GM12878 (cell line): ENCODE measurements around the gene RIF1.
A peak's percentile ranks its signal among the peaks of the same experiment; 100 is the strongest.

Experiments
- BCL11A ChIP-seq: IDR thresholded peaks from 2 replicates; pipeline ENCODE4 v1.6.1; 2011; ENCODE audit warnings: low read depth, low read length
- CTCF ChIP-seq, 3 experiments: IDR thresholded peaks in 2 of 3; conservative IDR thresholded peaks in 1 of 3; 2 replicates each; pipeline ENCODE4 v1.5.1; 2011; ENCODE audit warnings: low read depth in 3 of 3, low read length in 3 of 3, mild to moderate bottlenecking in 3 of 3, control low read depth in 2 of 3, moderate library complexity in 2 of 3, inconsistent platforms in 1 of 3, mixed read lengths in 1 of 3; ENCODE audit not compliant: control insufficient read depth in 2 of 3, insufficient read depth in 1 of 3; ENCODE audit errors: extremely low read depth in 1 of 3
- EP300 ChIP-seq, 2 experiments: fragments of 150-350 bp in 1 of 2; IDR thresholded peaks; 2 replicates each; pipeline ENCODE4 v1.6.1; 2011 to 2012; ENCODE audit warnings: low read depth in 2 of 2, low read length in 2 of 2, borderline replicate concordance in 1 of 2, improper control_type of control experiment in 1 of 2, inconsistent platforms in 1 of 2; ENCODE audit not compliant: control insufficient read depth in 1 of 2
- EZH2 ChIP-seq: IDR thresholded peaks from 2 replicates; pipeline ENCODE4 v1.6.1; 2012; ENCODE audit warnings: low read depth, mild to moderate bottlenecking, control low read depth, inconsistent platforms, low read length, borderline replicate concordance; ENCODE audit not compliant: control insufficient read depth
- HDAC6 ChIP-seq: fragments of 200-600 bp; sonication (generic); IDR thresholded peaks from one replicate; pipeline ENCODE4 v1.8.0; 2017; ENCODE audit warnings: antibody characterized with exemption; ENCODE audit not compliant: unreplicated experiment
- JUNB ChIP-seq: IDR thresholded peaks from 2 replicates; pipeline ENCODE4 v1.6.1; 2016; ENCODE audit warnings: antibody characterized with exemption, mild to moderate bottlenecking
- KAT2A ChIP-seq: conservative IDR thresholded peaks from 2 replicates; pipeline ENCODE4 v1.6.1; 2011; ENCODE audit warnings: low read depth, low read length; ENCODE audit not compliant: control insufficient read depth
- POLR2A ChIP-seq: IDR thresholded peaks from 2 replicates; pipeline ENCODE4 v1.6.1; 2011; ENCODE audit warnings: low read depth, mild to moderate bottlenecking, low read length

GRCh38 chr2:151374436-151374835 lies 35.3 kb upstream of the RIF1 start:
- TF ChIP-seq KAT2A: no peak
- TF ChIP-seq BCL11A: no peak
- TF ChIP-seq JUNB: peak; percentile 89
- no peak for TF ChIP-seq POLR2A
- TF ChIP-seq EP300 (IDR thresholded peaks at IDR 0.05; ENCODE audit: borderline replicate concordance in 1 of 2, control insufficient read depth in 1 of 2, low read depth in 2 of 2, low read length in 2 of 2): peak; percentile 15 to 43; a peak in 1 of 4 replicates
- no peak for TF ChIP-seq CTCF (IDR thresholded peaks at IDR 0.05 in 2 of 3, conservative IDR thresholded peaks at IDR 0.05 in 1 of 3; ENCODE audit: control insufficient read depth in 2 of 3, extremely low read depth in 1 of 3, insufficient read depth in 1 of 3, low read depth in 3 of 3, low read length in 3 of 3)
- no peak for TF ChIP-seq EZH2
- TF ChIP-seq HDAC6: no peak
